GM18502 (cell line): Measurements from ENCODE around the gene FSTL4.

ENCODE experiments used
- ATAC-seq: cut with Tn5 transposase; IDR thresholded peaks from one replicate; pipeline ENCODE4 v1.9.1; 2021; ENCODE audit warnings: mild to moderate bottlenecking; ENCODE audit not compliant: unreplicated experiment, poor library complexity

The FSTL4 gene

GRCh38 chr5:133316346-133317343 is 295.7 kb downstream of the FSTL4 start:
- no peak for ATAC-seq

- ATAC-seq, result no peak
Measured at GRCh38 chr5:133314086-133314485, 298.3 kb downstream of the FSTL4 start.

GRCh38 chr5:133311176-133311575 is 301.2 kb downstream of the FSTL4 start:
- no peak for ATAC-seq

- no peak for ATAC-seq
Measured at GRCh38 chr5:133309984-133310621, 302.2 kb downstream of the FSTL4 start.

- ATAC-seq, result no peak
Measured at GRCh38 chr5:133309166-133309795, 303.1 kb downstream of the FSTL4 start.

GRCh38 chr5:133307275-133307674 is 305.1 kb downstream of the FSTL4 start:
- peak; percentile 65 for ATAC-seq

GRCh38 chr5:133304707-133305216 is 307.6 kb downstream of the FSTL4 start:
- no peak for ATAC-seq

GRCh38 chr5:133304178-133304577 is 308.2 kb downstream of the FSTL4 start:
- no peak for ATAC-seq

GRCh38 chr5:133303298-133303697 is 309.0 kb downstream of the FSTL4 start:
- ATAC-seq, result no peak

GRCh38 chr5:133299728-133300127 is 312.6 kb downstream of the FSTL4 start:
- ATAC-seq, result no peak

GRCh38 chr5:133299021-133299420 is 313.3 kb downstream of the FSTL4 start:
- ATAC-seq, result no peak

GRCh38 chr5:133298447-133298846 is 313.9 kb downstream of the FSTL4 start:
- ATAC-seq, result no peak

GRCh38 chr5:133297293-133297692 is 315.0 kb downstream of the FSTL4 start:
- ATAC-seq, result no peak

- no peak for ATAC-seq
Measured at GRCh38 chr5:133296624-133297023, 315.7 kb downstream of the FSTL4 start.

GRCh38 chr5:133295520-133295919 is 316.8 kb downstream of the FSTL4 start:
- no peak for ATAC-seq

- no peak for ATAC-seq
Measured at GRCh38 chr5:133294380-133294779, 318.0 kb downstream of the FSTL4 start.

- no peak for ATAC-seq
Measured at GRCh38 chr5:133293960-133294359, 318.4 kb downstream of the FSTL4 start.

GRCh38 chr5:133292300-133292699 is 320.0 kb downstream of the FSTL4 start:
- ATAC-seq, result no peak

- no peak for ATAC-seq
Measured at GRCh38 chr5:133291524-133291923, 320.8 kb downstream of the FSTL4 start.

- ATAC-seq, result no peak
Measured at GRCh38 chr5:133290669-133291240, 321.6 kb downstream of the FSTL4 start.
